GM21723 (cell line): ENCODE measurements around the gene EXOC2.

Experiments
- ATAC-seq: cut with Tn5 transposase; IDR thresholded peaks from one replicate; pipeline ENCODE4 v1.9.1; 2021; ENCODE audit warnings: mild to moderate bottlenecking, moderate library complexity; ENCODE audit not compliant: unreplicated experiment

EXOC2 gene

DNA sequence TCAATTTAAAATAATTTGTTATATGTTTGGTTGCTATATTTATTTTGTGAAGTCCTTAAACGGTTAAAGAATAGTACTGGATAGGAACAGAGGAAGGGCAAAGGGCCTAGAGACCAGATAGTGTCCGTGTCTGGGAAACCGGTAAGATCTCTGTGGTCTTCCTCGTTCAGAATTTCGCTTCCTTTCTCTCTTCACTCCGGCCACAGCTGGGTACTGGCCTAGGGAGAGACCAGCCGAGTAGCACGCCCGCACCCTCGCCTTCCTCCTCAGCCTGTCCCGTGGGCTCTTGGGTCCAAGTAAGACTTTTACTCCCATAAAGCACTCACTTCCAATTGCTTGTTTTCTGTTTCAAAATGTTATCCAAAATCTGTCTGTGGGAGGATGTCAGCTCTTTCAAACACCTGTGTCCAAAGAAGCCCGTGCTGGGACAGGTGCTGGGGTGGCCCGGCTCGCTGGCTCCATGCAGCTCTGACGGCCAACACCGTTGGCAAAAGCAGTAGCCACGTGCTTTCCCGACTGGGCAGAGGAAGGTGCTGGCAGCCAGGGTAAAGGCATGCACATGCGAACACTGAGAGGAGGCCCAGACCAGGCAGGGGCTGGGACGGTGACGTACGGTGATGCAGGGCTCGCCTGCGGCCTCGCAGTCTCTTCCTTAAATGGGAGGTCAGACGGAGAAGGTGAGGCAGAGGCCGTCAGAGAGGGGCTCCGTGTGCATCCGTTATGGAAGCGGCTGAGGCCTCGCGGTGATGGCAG, 189.2 kb downstream of the EXOC2 start:
- no peak for ATAC-seq

DNA sequence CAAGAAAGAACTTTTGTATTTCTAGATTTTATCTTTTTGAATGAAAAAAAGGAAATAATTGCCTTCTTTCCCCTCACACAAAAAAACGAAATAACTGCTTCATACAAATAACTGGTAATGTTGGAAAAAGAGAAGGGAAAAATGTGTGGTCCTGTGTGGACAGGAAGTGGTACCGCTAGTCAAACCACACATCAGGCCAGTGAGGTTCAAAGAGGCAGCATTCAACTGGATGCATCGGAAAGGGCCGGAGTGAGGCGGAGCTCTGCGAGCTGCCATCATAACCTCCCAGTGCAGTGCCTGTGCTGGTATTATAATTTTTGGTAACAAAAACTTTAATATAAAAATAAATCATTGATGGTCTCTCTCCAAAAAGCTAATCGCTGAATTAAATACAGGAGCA, 190.2 kb downstream of the EXOC2 start:
- no peak for ATAC-seq

DNA sequence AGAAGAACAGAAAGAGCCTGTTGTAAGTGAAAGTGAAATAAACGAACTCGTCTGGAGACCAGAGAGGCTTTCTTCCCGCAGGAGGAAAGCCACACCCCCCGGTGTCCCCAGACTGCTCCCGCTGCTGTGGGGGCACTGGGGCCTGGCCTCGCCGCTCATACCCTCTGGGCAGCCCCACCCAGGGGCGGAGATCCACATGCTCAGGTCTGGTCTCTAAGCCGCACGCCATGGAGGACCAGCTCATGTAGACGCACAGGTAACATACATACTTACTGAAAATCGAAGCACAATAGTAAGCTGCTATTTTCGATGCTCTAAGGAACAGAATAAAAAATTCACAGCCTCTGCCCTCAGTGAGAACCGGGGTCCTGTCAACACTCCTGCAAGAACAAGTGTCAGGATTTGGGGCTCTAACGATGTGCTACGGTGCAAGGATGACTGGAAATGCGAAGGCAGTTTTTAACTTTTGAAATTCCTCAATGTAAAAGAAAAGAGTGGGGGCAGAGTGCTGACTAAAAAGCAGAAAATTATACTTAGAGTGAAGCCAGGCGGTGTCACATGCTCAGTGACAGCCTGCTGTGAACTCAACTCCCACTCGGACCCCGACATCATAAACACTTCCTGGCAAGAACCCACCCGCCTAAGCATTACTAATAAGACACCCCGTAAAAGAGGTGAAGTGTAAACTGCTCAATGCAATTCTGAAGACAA, 190.9 kb downstream of the EXOC2 start:
- no peak for ATAC-seq

DNA sequence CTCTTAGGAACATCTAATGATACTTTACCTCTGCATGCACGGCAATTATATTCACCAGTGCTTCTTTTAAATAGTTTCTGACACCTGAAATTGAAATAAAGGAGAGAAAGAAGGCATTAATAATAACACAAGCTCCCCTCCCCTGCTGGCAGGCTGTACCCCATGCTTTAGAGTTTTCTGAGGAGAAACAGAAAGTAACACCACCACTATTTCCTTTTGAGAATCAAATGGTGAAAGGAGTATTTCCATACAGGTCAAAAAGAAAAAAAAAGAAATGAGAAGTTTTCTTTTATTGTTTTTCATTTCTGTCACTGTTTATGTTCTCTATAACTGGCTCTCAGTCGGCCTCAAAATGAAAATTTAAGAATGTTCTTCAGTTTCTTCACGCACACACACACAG, 193.3 kb downstream of the EXOC2 start:
- no peak for ATAC-seq

DNA sequence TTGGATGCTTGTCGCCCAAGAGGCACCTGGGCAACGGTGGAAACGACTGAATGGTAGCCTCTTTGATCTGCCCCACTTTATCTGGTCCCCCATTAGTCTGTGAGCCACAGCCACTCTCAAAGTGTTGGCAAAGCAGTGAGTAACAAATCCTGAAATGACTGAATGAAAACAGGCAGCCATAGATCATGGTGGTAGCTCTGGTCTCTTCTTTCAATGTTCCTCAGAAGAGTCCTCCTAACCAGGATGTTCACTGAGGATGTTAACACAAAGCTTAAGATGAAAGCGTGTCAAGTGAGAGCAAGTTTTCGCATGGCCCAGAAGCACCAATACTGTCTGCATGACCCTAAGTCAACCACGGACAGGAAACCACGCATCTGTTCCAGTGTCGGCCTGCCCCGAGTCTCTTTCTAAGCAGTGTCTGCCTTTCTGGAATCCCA, 194.1 kb downstream of the EXOC2 start:
- ATAC-seq: peak; percentile 52

DNA sequence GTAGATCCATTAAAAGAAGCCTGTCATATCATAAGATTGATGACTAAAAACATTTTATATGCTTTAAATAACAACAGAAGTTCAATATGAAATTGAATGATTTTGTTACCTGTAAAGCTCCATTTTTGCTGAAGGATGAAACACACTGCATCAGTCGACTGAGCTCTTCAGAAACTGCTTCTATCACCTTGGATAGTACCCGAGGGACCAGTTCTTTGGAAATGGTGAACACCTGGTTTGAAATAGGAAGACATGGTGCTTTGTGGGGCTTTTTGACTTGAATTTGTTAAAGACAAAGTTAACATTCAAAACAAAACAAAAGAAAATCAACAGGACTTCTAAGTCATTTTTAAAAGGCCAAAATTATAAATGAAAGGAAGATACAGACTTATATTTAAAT, 195.7 kb downstream of the EXOC2 start:
- ATAC-seq: no peak

DNA sequence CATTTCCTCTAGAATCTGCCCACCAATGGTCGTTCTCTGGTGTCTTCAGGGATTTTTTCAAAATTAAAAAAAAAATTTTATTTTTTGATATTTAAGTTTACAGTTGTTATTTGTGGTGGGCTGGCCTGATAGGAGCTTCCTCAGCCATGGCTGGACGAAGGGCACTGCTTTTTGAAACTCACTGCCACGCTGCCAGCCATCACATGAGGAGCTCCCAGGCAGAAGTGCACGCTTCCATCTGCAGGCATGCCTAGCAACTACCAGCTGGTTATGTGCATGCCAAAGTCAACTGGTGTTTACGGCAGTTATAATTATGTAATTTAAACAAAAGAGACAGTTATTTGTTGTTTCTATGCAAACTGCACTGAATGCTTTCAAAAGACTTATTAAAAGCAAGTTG, 196.3 kb downstream of the EXOC2 start:
- ATAC-seq: no peak

DNA sequence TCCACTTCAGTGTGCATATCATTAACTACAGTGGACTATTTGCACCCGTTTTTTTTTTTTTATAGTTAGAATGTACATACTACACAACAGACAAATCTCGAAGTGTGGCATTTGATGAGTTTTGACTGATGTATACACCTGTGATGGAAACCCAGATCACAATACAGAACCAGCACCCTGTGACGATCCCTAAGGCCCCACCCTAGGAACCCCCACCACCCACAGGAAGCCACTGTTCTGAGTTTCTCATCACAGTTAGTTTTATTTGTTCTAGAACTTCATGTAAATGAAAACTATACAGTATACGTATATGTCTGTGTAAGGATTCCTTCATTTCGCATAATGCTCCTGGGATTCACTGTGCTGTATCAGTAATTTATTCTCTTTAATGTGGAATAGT, 198.5 kb downstream of the EXOC2 start:
- no peak for ATAC-seq

DNA sequence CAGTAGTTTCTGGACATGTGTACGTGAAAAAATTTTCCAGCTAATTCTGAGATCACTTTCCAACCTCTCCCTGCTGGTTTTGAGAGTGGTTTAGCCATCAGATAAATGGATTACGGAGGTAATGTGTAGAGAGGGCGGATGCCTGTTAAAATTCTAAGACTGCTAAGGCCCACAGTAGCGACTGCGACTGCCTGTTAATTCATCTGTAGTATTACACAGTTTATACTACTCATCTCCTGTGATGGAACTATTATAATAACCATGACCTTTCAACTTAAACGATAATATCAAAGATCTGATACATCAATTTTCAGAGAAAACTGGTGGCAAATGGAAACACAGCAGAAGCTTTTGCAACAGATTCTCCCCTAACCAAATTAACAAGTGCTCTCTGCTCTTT, 199.1 kb downstream of the EXOC2 start:
- ATAC-seq: no peak

DNA sequence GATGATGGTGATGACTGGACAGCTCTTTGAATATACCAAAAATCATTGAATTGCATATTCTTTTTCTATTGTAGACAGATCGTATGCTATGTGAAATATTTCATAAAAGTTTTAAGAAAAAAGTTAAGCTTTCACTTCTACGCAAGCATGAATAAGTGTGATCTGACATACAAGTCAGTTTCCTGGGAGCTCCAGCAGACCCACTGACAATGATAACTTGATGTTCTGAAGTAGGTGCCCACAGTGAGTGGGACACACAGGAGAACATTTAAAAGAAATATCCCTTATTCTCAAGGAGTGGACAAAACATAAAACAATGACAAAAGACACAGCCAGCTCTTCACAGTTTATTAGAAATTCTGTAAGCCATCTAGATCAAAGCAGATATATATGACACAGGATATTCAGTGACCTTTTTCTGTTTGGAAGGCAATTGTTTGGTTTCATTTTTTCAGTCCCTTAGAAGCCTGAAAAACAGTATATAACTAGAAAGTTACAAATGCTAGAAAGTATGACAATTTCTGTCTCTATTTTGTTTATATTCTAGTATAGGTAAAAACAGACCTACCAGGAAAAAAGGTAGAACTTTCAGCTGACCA, 200.0 kb downstream of the EXOC2 start:
- no peak for ATAC-seq

DNA sequence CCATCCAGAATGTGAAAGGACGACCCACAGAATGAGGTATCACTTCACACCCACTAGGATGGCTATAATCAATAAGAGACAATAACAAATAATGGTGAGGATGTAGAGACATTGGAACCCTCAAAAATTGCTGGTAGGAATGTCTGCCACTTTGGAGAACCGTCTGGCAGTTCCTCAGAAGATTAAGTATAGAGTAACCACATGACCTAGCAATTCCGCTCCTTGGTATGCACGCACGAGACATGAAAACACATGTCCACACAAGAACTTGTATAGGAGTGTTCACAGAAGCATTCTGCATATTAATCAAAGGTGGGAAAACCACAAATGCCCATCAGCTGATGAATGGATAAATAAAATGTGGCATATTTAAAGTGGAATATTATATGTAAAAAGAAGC, 200.8 kb downstream of the EXOC2 start:
- ATAC-seq: no peak

DNA sequence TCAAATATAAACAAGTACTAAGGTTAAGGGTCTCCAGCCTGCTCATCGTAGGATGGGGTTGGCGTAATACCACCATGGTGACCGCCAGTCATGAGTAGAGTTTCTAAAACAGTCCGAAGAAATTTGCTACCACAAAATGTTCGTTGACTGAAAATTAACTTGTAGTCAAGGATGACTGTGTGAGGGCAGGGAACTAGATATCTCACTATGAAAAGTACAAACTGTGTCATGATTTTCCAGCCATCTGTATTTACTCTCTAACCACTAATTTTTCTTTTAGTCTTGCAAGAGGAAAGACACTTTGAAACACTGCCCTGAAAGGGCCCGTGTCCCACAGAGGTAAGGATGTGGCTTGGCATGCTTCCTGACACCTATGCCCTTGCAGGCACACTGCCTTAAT, 201.7 kb downstream of the EXOC2 start:
- no peak for ATAC-seq

DNA sequence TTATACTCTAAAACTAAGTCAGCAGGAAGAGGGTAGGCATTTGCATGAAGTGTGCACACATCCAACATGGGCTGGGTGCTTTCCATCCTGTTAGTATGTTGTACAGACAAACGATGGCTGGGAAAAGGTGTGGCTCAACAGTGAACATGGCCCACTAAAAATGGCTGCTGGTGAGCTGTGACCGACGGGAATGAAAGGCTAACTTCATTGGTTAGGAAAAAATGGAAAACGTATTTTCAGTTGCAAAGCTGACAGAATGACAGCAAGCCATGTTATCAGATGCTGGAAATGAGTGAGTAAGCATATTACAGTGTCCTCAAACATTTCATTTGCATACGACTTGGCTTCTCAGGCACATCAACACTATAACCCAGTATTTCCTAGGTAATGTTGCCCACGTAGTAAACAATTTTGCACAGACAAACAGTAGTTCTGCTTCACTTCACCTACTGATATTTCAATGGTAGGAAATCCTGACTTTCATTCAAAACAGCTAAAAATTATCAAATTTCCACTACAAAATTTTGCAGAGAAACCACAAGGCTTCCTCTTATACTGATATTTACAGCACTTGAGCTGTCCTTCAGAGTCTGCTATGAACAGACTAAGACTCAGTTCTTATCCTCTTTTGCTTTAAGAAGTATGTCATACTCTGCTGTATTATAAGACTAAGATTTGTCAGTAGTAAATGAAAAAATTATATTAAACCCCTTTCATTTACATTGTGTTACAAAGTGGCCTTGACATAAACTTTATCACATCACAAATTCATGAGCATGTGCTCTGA, 202.5 kb downstream of the EXOC2 start:
- no peak for ATAC-seq

DNA sequence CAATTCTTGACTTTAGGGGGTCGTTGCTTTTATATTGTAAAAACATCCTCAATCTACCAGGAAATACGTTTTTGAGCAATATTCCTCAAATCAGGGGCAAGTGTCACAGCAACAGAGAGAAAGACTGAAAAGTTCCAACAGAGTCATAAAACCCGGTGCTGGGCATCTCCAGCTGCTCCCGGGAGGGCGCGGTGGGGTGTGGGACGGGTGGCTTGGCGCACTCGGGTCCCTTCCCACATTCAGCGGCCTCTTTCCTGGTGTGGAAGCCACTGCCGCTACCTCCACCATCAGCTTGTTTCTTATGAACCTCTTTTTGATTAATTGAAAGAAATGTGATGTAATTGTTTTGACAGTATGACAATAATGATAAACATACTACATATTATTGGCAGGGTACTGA, 203.2 kb downstream of the EXOC2 start:
- ATAC-seq: no peak

DNA sequence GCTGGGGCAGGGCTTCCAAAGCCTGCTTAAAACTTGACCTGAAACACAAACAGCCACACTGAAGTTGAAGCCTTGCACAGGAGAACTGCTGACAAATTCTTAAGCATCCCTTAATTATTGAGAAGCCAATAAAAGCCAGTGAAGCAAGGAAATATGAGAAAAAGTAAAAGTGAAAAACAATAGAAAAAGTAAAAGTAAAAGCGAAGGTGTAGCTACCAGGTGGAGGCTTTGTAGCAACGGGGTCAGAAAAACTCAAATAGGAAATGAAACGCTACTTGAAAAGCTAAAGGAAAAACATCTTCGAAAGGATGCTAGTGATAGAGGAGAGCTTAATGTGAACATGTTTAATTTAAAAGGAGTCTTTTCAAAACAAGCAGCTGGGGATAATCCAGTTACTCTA, 203.9 kb downstream of the EXOC2 start:
- no peak for ATAC-seq

DNA sequence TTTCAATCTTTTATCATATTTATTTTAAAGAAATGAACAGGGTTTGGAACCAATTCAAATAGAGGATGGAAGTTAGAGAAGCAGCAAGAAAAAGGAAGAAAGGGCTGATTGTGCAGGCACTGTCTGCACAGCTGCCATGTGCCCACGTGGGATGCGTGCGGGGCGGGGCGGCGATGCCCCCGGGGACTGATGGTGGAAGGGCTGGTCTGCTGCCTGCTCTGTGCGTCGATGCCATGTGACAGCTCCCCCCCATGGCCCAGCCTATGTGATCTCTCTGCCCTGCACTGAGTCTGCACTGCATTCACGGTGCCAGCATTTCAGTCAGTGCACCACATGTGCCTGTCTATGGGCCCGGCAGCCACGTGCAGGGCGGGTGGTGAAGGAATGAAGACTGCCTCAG, 205.0 kb downstream of the EXOC2 start:
- ATAC-seq: no peak

DNA sequence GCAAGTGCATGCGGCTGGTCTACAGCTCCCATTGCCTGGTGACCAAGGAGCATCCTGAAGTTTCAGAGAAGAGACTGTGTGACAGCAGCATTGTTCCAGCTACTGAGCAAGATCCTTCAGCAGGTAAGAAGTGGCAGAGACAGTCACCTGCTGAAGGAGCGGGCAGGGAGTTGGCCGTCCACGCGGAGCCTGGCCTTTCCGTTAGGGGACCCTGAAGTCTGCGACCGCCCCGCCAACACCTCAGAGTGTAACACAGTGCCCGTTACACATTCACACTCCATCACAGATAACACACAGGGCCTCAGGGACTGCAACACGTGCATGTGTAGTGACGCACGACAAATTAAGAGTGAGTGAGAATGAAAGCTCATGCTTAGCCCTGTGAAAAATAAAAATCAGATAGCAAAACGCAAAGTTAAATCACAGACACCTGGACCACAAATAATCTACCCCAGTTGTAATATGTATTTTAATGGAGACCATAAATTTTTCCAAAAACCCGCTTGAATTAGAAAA, 207.2 kb downstream of the EXOC2 start:
- ATAC-seq: no peak

DNA sequence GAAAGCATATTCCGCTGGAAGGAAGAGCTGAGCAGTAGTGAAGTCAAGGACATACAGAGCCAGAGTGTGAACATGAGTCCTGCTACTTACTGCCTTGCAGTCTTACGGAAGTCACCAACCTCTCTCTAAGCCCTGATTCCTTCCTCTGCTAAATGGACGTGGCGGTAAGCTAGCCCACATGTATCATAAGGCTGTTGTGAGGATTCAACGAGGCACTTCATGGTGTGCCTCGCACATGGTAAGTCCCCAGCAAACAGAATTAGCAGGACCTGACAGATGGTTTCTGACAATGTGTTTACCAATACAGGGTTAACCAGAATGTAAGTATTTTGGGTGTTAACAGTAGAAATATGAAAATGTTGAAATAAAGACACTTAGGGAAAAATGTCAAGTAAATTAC, 208.2 kb downstream of the EXOC2 start:
- no peak for ATAC-seq

DNA sequence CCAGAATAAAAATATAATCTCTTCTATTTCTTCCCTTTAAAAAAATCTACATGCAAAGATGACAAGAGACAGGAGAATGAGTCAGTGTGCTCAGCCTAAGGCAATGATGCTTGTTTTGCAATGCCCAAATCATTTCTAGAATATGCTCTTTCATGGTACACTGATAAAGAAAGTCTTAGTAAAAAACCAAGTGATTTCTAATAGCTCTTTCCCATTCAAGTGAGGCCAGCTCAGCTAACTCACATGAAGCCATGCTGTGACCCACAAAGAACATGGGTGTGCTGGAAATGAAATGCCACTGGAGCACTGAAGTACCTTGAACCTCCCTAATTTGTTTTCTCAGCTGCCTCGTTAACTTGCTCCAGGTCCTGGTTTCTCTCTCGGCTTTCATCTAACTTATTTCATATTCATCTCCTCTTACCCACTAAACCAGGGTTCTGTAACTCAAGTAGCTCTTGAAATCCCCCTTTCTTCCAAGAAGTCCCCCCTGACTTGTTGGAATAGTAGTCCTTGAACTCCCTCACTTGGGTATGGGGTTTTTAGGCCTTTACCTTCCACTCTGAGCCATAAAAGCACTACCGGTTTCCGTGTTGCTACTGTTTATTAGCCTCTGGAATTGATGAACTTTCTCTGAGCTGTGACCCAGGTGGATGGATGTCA, 208.7 kb downstream of the EXOC2 start:
- no peak for ATAC-seq

DNA sequence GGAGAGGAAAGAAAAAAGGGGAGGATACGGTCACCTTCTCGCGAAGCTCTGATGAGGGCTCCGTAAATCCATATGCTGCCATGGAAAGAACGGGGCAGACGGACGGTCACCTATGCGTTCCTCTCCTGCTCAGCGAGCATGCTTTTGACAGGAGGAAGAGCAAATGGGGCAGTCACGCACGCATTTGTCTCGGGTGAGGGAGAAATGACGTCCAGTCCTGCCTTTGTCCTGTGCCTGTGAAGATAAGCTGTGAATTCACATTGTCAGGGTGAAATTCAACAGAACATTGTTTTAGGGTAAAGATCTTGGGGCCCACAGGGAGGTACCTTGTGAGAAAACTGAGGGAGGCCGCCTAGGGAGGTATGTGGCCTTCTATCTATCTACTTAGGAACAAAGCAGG, 217.6 kb downstream of the EXOC2 start:
- no peak for ATAC-seq
